ENCODE data around the gene BRMS1.
"Not testable (repeated sequence)": the region's sequence is repeated elsewhere in the genome, so short reads cannot be mapped to it uniquely, and the experiment has no call there.

The BRMS1 gene

DNA sequence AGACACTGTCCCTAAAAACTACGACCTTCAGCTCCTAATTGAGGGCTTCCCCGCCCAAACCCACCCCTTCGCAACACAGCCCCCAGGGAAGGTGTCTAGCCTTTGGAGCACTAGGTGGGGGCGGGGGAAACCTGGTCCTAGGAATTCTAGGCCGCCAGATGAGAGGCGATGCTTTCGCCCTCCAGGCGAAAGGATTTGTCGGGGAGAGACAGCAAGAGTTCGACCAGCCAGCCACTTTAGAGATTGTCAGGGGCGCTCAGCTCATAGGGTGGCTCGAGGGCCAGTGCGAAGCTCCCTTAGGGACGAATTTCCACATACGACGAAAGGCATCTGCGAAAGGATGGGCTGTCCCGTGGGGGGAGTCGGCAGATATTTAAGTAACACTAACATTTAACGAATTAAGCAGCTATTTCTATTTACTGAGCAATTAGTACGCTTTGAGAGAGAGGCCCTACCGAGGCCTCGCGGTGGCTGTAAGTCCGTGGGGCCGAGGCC lies 33.4 kb downstream of the BRMS1 start:
- in situ Hi-C loops (cut with HindIII; ENCODE audit: low pct_ligation_motif_present, low sequenced_read_pairs): no loop called here
- Histone ChIP-seq H3K36me3 (replicated peaks) (no peaks in the 10 kb centered on the region), H3K27me3 (replicated peaks) (no peaks in the 10 kb centered on the region), H3K4me3 (ENCODE audit: low read depth, low read length) (peak overlapping the region; percentile 66), H3K27ac (peak overlapping the region; percentile 57)
- no peak for DNase-seq
- no peak for TF ChIP-seq CTCF (IDR thresholded peaks at IDR 0.05; ENCODE audit: low read depth, low read length, missing control alignments)

- H3K27me3 ChIP-seq (replicated peaks); H3K36me3 ChIP-seq (replicated peaks); H3K4me3 ChIP-seq (ENCODE audit: low read depth, low read length); H3K27ac ChIP-seq; in situ Hi-C loops (cut with HindIII; ENCODE audit: low pct_ligation_motif_present, low sequenced_read_pairs); DNase-seq: not testable (repeated sequence)
Measured at GRCh38 chr11:66310803-66311440, 34.0 kb downstream of the BRMS1 start.

DNA sequence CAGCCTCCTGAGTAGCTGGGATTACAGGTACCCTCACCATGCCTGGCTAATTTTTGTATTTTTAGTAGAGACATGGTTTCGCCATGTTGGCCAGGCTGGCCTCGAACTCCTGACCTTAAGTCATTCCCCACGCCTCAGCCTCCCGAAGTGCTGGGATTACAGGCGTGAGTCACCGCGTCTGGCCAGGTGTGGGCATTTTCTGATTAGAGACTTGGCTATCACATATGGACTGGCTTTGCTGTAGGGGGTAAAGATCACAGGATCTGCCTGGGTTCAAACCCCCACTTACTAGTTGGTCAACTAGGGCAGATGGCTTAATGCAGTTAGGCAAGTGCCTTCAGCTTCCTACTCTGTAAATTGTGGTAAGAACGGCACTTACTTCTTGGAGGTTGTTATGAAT lies 34.6 kb downstream of the BRMS1 start:
- no peak for DNase-seq
- no peak for TF ChIP-seq CTCF (IDR thresholded peaks at IDR 0.05; ENCODE audit: low read depth, low read length, missing control alignments)
- in situ Hi-C loops (cut with HindIII; ENCODE audit: low pct_ligation_motif_present, low sequenced_read_pairs): no loop called here
- no peaks in the 10 kb centered on the region for H3K36me3 ChIP-seq (replicated peaks)
- H3K27me3 ChIP-seq (replicated peaks): no peaks in the 10 kb centered on the region
- H3K4me3 ChIP-seq (ENCODE audit: low read depth, low read length): no peak overlapping the region
- no peak overlapping the region for H3K27ac ChIP-seq

GRCh38 chr11:66309475-66309874 lies 35.4 kb downstream of the BRMS1 start:
- no peak for DNase-seq
- Histone ChIP-seq H3K27ac (no peak overlapping the region), H3K4me3 (ENCODE audit: low read depth, low read length) (no peak overlapping the region), H3K36me3 (replicated peaks) (no peaks in the 10 kb centered on the region), H3K27me3 (replicated peaks) (no peaks in the 10 kb centered on the region)
- in situ Hi-C loops (cut with HindIII; ENCODE audit: low pct_ligation_motif_present, low sequenced_read_pairs): no loop called here
- TF ChIP-seq CTCF (IDR thresholded peaks at IDR 0.05; ENCODE audit: low read depth, low read length, missing control alignments): no peak

GRCh38 chr11:66302656-66303055 lies 42.2 kb downstream of the BRMS1 start:
- Histone ChIP-seq H3K4me3 (ENCODE audit: low read depth, low read length) (no peak overlapping the region), H3K36me3 (replicated peaks) (no peaks in the 10 kb centered on the region), H3K27me3 (replicated peaks) (no peaks in the 10 kb centered on the region), H3K27ac (no peak overlapping the region)
- DNase-seq: no peak
- in situ Hi-C loops (cut with HindIII; ENCODE audit: low pct_ligation_motif_present, low sequenced_read_pairs): no loop called here
- TF ChIP-seq CTCF (IDR thresholded peaks at IDR 0.05; ENCODE audit: low read depth, low read length, missing control alignments): no peak

- Histone ChIP-seq H3K27me3 (replicated peaks) (no peaks in the 10 kb centered on the region), H3K27ac (no peak overlapping the region), H3K36me3 (replicated peaks) (no peaks in the 10 kb centered on the region), H3K4me3 (ENCODE audit: low read depth, low read length) (no peak overlapping the region)
- TF ChIP-seq CTCF (IDR thresholded peaks at IDR 0.05; ENCODE audit: low read depth, low read length, missing control alignments): no peak
- DNase-seq: no peak
- in situ Hi-C loops (cut with HindIII; ENCODE audit: low pct_ligation_motif_present, low sequenced_read_pairs): no loop called here
Measured at GRCh38 chr11:66299186-66299585, 45.7 kb downstream of the BRMS1 start.

Data from brain microvascular endothelial cell (primary cell).